GM23338 (cell line): Measurements from ENCODE around the gene SORL1. TPM values are rescaled to one million over a fixed set of nuclear protein-coding genes. Genes with fewer than 3 reads are reported as not detected.

Experiments
- ATAC-seq: fragments of 200-7000 bp; cut with Tn5 transposase; 3 replicates; pipeline ENCODE4 v1.9.1; 2020
- DNase-seq: peaks from one replicate; pipeline ENCODE4 v3.0.0-alpha.2; 2015; ENCODE audit warnings: low spot score
- H2AFZ ChIP-seq: fragments of 200-600 bp; sonication (generic); 2 replicates; pipeline ENCODE4 v1.8.0; 2016; ENCODE audit warnings: antibody characterized with exemption, mild to moderate bottlenecking, moderate library complexity
- H3F3A ChIP-seq: fragments of 200-600 bp; sonication (generic); replicated peaks from 2 replicates; pipeline ENCODE4 v1.8.0; 2017; ENCODE audit warnings: antibody characterized with exemption, mixed run types, low read depth
- H3K27ac ChIP-seq: fragments of 200-600 bp; sonication (generic); 2 replicates; pipeline ENCODE4 v1.6.1; 2016; ENCODE audit warnings: low read depth
- H3K27me3 ChIP-seq: fragments of 200-600 bp; sonication (generic); 2 replicates; pipeline ENCODE4 v1.8.0; 2016; ENCODE audit warnings: mild to moderate bottlenecking, mixed run types, moderate library complexity; ENCODE audit not compliant: insufficient read depth
- H3K36me3 ChIP-seq: fragments of 200-600 bp; sonication (generic); 2 replicates; pipeline ENCODE4 v1.8.0; 2016; ENCODE audit warnings: mild to moderate bottlenecking; ENCODE audit not compliant: insufficient read depth
- H3K4me1 ChIP-seq: fragments of 200-600 bp; sonication (generic); 2 replicates; pipeline ENCODE4 v1.8.0; 2016; ENCODE audit warnings: mild to moderate bottlenecking, moderate library complexity; ENCODE audit not compliant: insufficient read depth
- H3K4me2 ChIP-seq: fragments of 200-600 bp; sonication (generic); 2 replicates; pipeline ENCODE4 v1.7.1; 2017; ENCODE audit warnings: mixed run types
- H3K4me3 ChIP-seq: fragments of 200-600 bp; sonication (generic); 2 replicates; pipeline ENCODE4 v1.6.1; 2016; ENCODE audit warnings: mixed run types
- H3K79me2 ChIP-seq: fragments of 200-600 bp; sonication (generic); replicated peaks from 2 replicates; pipeline ENCODE4 v1.8.0; 2017; ENCODE audit warnings: mild to moderate bottlenecking; ENCODE audit not compliant: insufficient read depth
- H3K9me2 ChIP-seq: fragments of 200-600 bp; sonication (generic); 2 replicates; pipeline ENCODE4 v1.8.0; 2017; ENCODE audit not compliant: insufficient read depth
- H4K20me1 ChIP-seq: fragments of 200-600 bp; sonication (generic); replicated peaks from 2 replicates; pipeline ENCODE4 v1.8.0; 2017; ENCODE audit warnings: mild to moderate bottlenecking; ENCODE audit not compliant: insufficient read depth
- H3K27ac Mint-ChIP-seq: 2 replicates; pipeline ENCODE4 v1.8.0; 2020; ENCODE audit warnings: inconsistent platforms, mild to moderate bottlenecking, moderate library complexity, mixed read lengths
- H3K27me3 Mint-ChIP-seq: 3 replicates; pipeline ENCODE4 v1.8.0; 2022; ENCODE audit warnings: low read depth, mild to moderate bottlenecking, moderate library complexity, mixed read lengths, inconsistent platforms; ENCODE audit not compliant: insufficient read depth, poor library complexity
- H3K36me3 Mint-ChIP-seq: 3 replicates; pipeline ENCODE4 v1.8.0; 2021; ENCODE audit warnings: low read depth, mild to moderate bottlenecking, inconsistent platforms, moderate library complexity, mixed read lengths
- H3K4me1 Mint-ChIP-seq: 3 replicates; pipeline ENCODE4 v1.8.0; 2020; ENCODE audit warnings: mild to moderate bottlenecking, inconsistent platforms, mixed read lengths
- H3K4me3 Mint-ChIP-seq: 3 replicates; pipeline ENCODE4 v1.8.0; 2021; ENCODE audit warnings: moderate library complexity, mild to moderate bottlenecking, inconsistent platforms, mixed read lengths
- H3K9me3 Mint-ChIP-seq: 3 replicates; pipeline ENCODE4 v1.8.0; 2020; ENCODE audit warnings: moderate library complexity, mild to moderate bottlenecking, inconsistent platforms, mixed read lengths
- CREB1 ChIP-seq: fragments of 250-450 bp; sonication (Bioruptor Pico); IDR thresholded peaks from 2 replicates; pipeline ENCODE4 v1.5.0; 2020; ENCODE audit warnings: low read depth, mild to moderate bottlenecking, moderate library complexity
- EZH2 ChIP-seq: fragments of 200-600 bp; sonication (generic); IDR thresholded peaks from one replicate; pipeline ENCODE4 v1.8.0; 2017; ENCODE audit warnings: antibody characterized with exemption, mild to moderate bottlenecking, low read depth; ENCODE audit not compliant: unreplicated experiment
- EZH2phosphoT487 ChIP-seq: fragments of 200-600 bp; sonication (generic); IDR thresholded peaks from one replicate; pipeline ENCODE4 v1.8.1; 2018; ENCODE audit warnings: antibody characterized with exemption; ENCODE audit not compliant: unreplicated experiment
- JUNB ChIP-seq: IDR thresholded peaks from one replicate; pipeline ENCODE4 v1.6.1; 2016; ENCODE audit warnings: antibody characterized with exemption; ENCODE audit not compliant: unreplicated experiment
- NANOG ChIP-seq: IDR thresholded peaks from 2 replicates; pipeline ENCODE4 v1.6.1; 2016; ENCODE audit warnings: antibody characterized with exemption, borderline replicate concordance
- POLR2AphosphoS5 ChIP-seq: IDR thresholded peaks from 2 replicates; pipeline ENCODE4 v1.6.1; 2016; ENCODE audit warnings: antibody characterized with exemption, low read depth
- STAT1 ChIP-seq: IDR thresholded peaks from one replicate; pipeline ENCODE4 v1.6.1; 2016; ENCODE audit warnings: antibody characterized with exemption; ENCODE audit not compliant: unreplicated experiment
- ZNF114 ChIP-seq: fragments of 250-450 bp; sonication (Bioruptor Pico); IDR thresholded peaks from 2 replicates; pipeline ENCODE4 v1.5.0; 2020; ENCODE audit warnings: mild to moderate bottlenecking, moderate library complexity
- ZNF331 ChIP-seq: fragments of 250-450 bp; sonication (Bioruptor Pico); IDR thresholded peaks from 2 replicates; pipeline ENCODE4 v1.5.0; 2020; ENCODE audit warnings: low read depth, mild to moderate bottlenecking, moderate library complexity
- polyA plus RNA-seq: library from polyadenylated mRNA; unstranded; fragments of >200 nt; fragmentation: Nextera tagmentation; extraction: Ambion mirVana; gene quantifications from 2 replicates; pipeline ENCODE4 v1.2.1, GENCODE V29; 2016
- total RNA-seq: library from RNA; depleted of rRNA; stranded (reverse); fragments of >200 nt; shearing (Covaris generic); gene quantifications from 2 replicates; pipeline ENCODE4 v1.2.3, GENCODE V29; 2014
- TF ChIP-seq, protein P1 (sequence below): IDR thresholded peaks from 2 replicates; pipeline ENCODE4 v1.6.1; 2016; ENCODE audit warnings: antibody characterized with exemption
- TF ChIP-seq, protein P2 (sequence below): fragments of 250-450 bp; sonication (Bioruptor Pico); IDR thresholded peaks from 2 replicates; pipeline ENCODE4 v1.5.0; 2020; ENCODE audit warnings: mild to moderate bottlenecking, moderate library complexity
- TF ChIP-seq, protein P3 (sequence below), 2 experiments: fragments of 200-600 bp in 1 of 2; sonication (generic) in 1 of 2; conservative IDR thresholded peaks; 2 replicates each; pipeline versions ENCODE4 v1.5.1 to v1.6.1; 2016 to 2017; ENCODE audit warnings: antibody characterized with exemption in 2 of 2, low read depth in 2 of 2, mild to moderate bottlenecking in 2 of 2, moderate library complexity in 1 of 2
- TF ChIP-seq, protein P4 (sequence below): IDR thresholded peaks from one replicate; pipeline ENCODE4 v1.6.1; 2018; ENCODE audit warnings: antibody characterized with exemption; ENCODE audit not compliant: unreplicated experiment

Gene SORL1
- total and polyA plus RNA-seq, 2 experiments from 2014 or later = 23.0 to 78.8 TPM

DNA sequence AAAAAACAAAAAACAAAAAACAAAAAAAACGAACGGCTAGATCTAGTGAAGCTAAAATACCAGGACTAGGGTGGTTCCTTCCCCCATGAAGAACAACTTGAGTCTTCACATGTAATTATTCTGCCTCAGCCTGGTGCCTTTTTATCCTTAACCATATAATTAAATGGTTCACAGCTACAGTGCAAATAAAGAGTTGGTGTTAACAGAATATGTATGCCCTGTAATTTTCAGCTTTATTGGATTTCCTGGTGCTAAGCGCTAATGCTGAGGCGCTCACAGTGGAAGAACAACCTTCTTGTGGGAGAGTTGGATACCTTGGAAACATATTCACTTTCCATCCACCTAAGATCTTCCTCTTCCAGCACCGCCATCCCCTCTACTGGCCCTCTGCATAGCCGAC, 159.1 kb downstream of the SORL1 start:
- Histone ChIP-seq H3K4me2 (no peak overlapping the region), H3K4me1 (peaks cover 4% of the 10 kb centered on the region; the same call in 1 of the 2 replicates), H3K27ac (no peak overlapping the region), H3K9me2 (no peaks in the 10 kb centered on the region), H4K20me1 (no peaks in the 10 kb centered on the region), H3K27me3 (no peaks in the 10 kb centered on the region), H3F3A (no peaks in the 10 kb centered on the region; the same call in 1 of the 2 replicates), H3K36me3 (peaks cover 76% of the 10 kb centered on the region), H3K4me3 (no peak overlapping the region), H2AFZ (no peak overlapping the region), H3K79me2 (no peaks in the 10 kb centered on the region)
- ATAC-seq = no peak
- H3K9me3 Mint-ChIP-seq = no peaks in the 10 kb centered on the region
- no peak overlapping the region for H3K27ac Mint-ChIP-seq
- no peak for DNase-seq
- H3K36me3 Mint-ChIP-seq = peaks cover 89% of the 10 kb centered on the region
- no peak for TF ChIP-seq STAT1
- TF ChIP-seq CREB1 (CRISPR knock-in tag) = no peak
- no peak for TF ChIP-seq NANOG
- no peak for TF ChIP-seq ZNF331
- TF ChIP-seq EZH2 = no peak
- TF ChIP-seq, protein P1, sequence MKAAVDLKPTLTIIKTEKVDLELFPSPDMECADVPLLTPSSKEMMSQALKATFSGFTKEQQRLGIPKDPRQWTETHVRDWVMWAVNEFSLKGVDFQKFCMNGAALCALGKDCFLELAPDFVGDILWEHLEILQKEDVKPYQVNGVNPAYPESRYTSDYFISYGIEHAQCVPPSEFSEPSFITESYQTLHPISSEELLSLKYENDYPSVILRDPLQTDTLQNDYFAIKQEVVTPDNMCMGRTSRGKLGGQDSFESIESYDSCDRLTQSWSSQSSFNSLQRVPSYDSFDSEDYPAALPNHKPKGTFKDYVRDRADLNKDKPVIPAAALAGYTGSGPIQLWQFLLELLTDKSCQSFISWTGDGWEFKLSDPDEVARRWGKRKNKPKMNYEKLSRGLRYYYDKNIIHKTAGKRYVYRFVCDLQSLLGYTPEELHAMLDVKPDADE = no peak
- no peak for TF ChIP-seq JUNB
- TF ChIP-seq, protein P2, sequence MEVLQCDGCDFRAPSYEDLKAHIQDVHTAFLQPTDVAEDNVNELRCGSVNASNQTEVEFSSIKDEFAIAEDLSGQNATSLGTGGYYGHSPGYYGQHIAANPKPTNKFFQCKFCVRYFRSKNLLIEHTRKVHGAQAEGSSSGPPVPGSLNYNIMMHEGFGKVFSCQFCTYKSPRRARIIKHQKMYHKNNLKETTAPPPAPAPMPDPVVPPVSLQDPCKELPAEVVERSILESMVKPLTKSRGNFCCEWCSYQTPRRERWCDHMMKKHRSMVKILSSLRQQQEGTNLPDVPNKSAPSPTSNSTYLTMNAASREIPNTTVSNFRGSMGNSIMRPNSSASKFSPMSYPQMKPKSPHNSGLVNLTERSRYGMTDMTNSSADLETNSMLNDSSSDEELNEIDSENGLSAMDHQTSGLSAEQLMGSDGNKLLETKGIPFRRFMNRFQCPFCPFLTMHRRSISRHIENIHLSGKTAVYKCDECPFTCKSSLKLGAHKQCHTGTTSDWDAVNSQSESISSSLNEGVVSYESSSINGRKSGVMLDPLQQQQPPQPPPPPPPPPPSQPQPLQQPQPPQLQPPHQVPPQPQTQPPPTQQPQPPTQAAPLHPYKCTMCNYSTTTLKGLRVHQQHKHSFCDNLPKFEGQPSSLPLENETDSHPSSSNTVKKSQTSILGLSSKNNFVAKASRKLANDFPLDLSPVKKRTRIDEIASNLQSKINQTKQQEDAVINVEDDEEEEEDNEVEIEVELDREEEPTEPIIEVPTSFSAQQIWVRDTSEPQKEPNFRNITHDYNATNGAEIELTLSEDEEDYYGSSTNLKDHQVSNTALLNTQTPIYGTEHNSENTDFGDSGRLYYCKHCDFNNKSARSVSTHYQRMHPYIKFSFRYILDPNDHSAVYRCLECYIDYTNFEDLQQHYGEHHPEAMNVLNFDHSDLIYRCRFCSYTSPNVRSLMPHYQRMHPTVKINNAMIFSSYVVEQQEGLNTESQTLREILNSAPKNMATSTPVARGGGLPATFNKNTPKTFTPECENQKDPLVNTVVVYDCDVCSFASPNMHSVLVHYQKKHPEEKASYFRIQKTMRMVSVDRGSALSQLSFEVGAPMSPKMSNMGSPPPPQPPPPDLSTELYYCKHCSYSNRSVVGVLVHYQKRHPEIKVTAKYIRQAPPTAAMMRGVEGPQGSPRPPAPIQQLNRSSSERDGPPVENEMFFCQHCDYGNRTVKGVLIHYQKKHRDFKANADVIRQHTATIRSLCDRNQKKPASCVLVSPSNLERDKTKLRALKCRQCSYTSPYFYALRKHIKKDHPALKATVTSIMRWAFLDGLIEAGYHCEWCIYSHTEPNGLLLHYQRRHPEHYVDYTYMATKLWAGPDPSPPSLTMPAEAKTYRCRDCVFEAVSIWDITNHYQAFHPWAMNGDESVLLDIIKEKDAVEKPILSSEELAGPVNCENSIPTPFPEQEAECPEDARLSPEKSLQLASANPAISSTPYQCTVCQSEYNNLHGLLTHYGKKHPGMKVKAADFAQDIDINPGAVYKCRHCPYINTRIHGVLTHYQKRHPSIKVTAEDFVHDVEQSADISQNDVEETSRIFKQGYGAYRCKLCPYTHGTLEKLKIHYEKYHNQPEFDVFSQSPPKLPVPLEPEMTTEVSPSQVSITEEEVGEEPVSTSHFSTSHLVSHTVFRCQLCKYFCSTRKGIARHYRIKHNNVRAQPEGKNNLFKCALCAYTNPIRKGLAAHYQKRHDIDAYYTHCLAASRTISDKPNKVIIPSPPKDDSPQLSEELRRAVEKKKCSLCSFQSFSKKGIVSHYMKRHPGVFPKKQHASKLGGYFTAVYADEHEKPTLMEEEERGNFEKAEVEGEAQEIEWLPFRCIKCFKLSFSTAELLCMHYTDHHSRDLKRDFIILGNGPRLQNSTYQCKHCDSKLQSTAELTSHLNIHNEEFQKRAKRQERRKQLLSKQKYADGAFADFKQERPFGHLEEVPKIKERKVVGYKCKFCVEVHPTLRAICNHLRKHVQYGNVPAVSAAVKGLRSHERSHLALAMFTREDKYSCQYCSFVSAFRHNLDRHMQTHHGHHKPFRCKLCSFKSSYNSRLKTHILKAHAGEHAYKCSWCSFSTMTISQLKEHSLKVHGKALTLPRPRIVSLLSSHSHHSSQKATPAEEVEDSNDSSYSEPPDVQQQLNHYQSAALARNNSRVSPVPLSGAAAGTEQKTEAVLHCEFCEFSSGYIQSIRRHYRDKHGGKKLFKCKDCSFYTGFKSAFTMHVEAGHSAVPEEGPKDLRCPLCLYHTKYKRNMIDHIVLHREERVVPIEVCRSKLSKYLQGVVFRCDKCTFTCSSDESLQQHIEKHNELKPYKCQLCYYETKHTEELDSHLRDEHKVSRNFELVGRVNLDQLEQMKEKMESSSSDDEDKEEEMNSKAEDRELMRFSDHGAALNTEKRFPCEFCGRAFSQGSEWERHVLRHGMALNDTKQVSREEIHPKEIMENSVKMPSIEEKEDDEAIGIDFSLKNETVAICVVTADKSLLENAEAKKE (CRISPR knock-in tag) = no peak
- no peak for TF ChIP-seq EZH2phosphoT487
- no peak for TF ChIP-seq ZNF114
- TF ChIP-seq, protein P3, sequence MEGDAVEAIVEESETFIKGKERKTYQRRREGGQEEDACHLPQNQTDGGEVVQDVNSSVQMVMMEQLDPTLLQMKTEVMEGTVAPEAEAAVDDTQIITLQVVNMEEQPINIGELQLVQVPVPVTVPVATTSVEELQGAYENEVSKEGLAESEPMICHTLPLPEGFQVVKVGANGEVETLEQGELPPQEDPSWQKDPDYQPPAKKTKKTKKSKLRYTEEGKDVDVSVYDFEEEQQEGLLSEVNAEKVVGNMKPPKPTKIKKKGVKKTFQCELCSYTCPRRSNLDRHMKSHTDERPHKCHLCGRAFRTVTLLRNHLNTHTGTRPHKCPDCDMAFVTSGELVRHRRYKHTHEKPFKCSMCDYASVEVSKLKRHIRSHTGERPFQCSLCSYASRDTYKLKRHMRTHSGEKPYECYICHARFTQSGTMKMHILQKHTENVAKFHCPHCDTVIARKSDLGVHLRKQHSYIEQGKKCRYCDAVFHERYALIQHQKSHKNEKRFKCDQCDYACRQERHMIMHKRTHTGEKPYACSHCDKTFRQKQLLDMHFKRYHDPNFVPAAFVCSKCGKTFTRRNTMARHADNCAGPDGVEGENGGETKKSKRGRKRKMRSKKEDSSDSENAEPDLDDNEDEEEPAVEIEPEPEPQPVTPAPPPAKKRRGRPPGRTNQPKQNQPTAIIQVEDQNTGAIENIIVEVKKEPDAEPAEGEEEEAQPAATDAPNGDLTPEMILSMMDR (conservative IDR thresholded peaks at IDR 0.05; ENCODE audit: low read depth in 2 of 2) = no peak
- TF ChIP-seq, protein P4, sequence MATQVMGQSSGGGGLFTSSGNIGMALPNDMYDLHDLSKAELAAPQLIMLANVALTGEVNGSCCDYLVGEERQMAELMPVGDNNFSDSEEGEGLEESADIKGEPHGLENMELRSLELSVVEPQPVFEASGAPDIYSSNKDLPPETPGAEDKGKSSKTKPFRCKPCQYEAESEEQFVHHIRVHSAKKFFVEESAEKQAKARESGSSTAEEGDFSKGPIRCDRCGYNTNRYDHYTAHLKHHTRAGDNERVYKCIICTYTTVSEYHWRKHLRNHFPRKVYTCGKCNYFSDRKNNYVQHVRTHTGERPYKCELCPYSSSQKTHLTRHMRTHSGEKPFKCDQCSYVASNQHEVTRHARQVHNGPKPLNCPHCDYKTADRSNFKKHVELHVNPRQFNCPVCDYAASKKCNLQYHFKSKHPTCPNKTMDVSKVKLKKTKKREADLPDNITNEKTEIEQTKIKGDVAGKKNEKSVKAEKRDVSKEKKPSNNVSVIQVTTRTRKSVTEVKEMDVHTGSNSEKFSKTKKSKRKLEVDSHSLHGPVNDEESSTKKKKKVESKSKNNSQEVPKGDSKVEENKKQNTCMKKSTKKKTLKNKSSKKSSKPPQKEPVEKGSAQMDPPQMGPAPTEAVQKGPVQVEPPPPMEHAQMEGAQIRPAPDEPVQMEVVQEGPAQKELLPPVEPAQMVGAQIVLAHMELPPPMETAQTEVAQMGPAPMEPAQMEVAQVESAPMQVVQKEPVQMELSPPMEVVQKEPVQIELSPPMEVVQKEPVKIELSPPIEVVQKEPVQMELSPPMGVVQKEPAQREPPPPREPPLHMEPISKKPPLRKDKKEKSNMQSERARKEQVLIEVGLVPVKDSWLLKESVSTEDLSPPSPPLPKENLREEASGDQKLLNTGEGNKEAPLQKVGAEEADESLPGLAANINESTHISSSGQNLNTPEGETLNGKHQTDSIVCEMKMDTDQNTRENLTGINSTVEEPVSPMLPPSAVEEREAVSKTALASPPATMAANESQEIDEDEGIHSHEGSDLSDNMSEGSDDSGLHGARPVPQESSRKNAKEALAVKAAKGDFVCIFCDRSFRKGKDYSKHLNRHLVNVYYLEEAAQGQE = no peak
- no peak for TF ChIP-seq POLR2AphosphoS5
- no peak overlapping the region for H3K4me3 Mint-ChIP-seq
- no peaks in the 10 kb centered on the region for H3K27me3 Mint-ChIP-seq
- peaks cover 3% of the 10 kb centered on the region; the same call in 1 of the 3 replicates for H3K4me1 Mint-ChIP-seq
